Activated CD8-positive, alpha-beta T cell treated with anti-CD3 and anti-CD28 coated beads for 36 hours (primary cell): ENCODE data around the gene PRC1. TPM values are rescaled to one million over a fixed set of nuclear protein-coding genes. Genes with fewer than 3 reads are reported as not detected.

Experiments used
- ATAC-seq: fragments of 200-7000 bp; cut with Tn5 transposase; one replicate; pipeline ENCODE4 v1.10.0; 2021; ENCODE audit warnings: mild to moderate bottlenecking, moderate library complexity
- CTCF ChIA-PET: fragments of 350-600 bp; sonication (Branson Sonifier 250); formaldehyde crosslinking; loops from one replicate; lab custom pipeline; 2021; ENCODE audit warnings: antibody characterized with exemption; lab: Charles Lee
- POLR2A ChIA-PET: fragments of 350-600 bp; sonication (Branson Sonifier 250); formaldehyde crosslinking; loops from one replicate; lab custom pipeline; 2021; ENCODE audit warnings: antibody characterized with exemption; lab: Charles Lee
- DNase-seq: peaks from one replicate; pipeline ENCODE4 v3.0.0-alpha.2; 2020
- H3K27ac Mint-ChIP-seq: one replicate; pipeline ENCODE4 v1.8.0; 2021; ENCODE audit warnings: mild to moderate bottlenecking, mixed read lengths
- H3K27me3 Mint-ChIP-seq: one replicate; pipeline ENCODE4 v1.8.0; 2021; ENCODE audit warnings: mixed read lengths
- H3K36me3 Mint-ChIP-seq: one replicate; pipeline ENCODE4 v1.8.0; 2021; ENCODE audit warnings: low read depth, mixed read lengths
- H3K4me1 Mint-ChIP-seq: one replicate; pipeline ENCODE4 v1.8.0; 2021; ENCODE audit warnings: low read depth, mixed read lengths
- H3K4me3 Mint-ChIP-seq: one replicate; pipeline ENCODE4 v1.8.0; 2021; ENCODE audit warnings: mild to moderate bottlenecking, moderate library complexity, mixed read lengths
- H3K9me3 Mint-ChIP-seq: one replicate; pipeline ENCODE4 v1.8.0; 2021; ENCODE audit warnings: mixed read lengths
- CTCF ChIP-seq: fragments of 200-600 bp; IDR thresholded peaks from one replicate; pipeline ENCODE4 v1.8.0; 2022; ENCODE audit warnings: antibody characterized with exemption, mild to moderate bottlenecking
- intact Hi-C: fragments of 100-400 bp; cut with micrococcal nuclease; formaldehyde crosslinking; loops from one replicate; pipeline ENCODE4 v1.10.0; 2022
- total RNA-seq, 2 experiments: library from RNA; stranded (reverse); gene quantifications; one replicate each; pipeline ENCODE4 v1.2.3, GENCODE V29; 2021

The PRC1 gene
- total RNA-seq, 2 experiments from 2014 or later: 83.1 to 96.9 TPM

- Mint-ChIP-seq H3K4me1 (peaks cover 25% of the 10 kb centered on the region), H3K4me3 (no peak overlapping the region), H3K9me3 (no peaks in the 10 kb centered on the region), H3K36me3 (peaks cover 16% of the 10 kb centered on the region), H3K27ac (no peak overlapping the region), H3K27me3 (no peaks in the 10 kb centered on the region)
- CTCF ChIA-PET: interaction anchor here (1.1 kb wide), 1 partner anchor 12 kb away, joined by 3 read pairs; no protein-coding TSS in a partner anchor
- TF ChIP-seq CTCF: no peak
- DNase-seq (no peak), ATAC-seq (no peak)
- POLR2A ChIA-PET: interaction anchor here (1.3 kb wide), 1 partner anchor 32 kb away, joined by 3 read pairs; the partner anchor contains the start of gene VPS33B
- intact Hi-C loops: no loop called here
These were observed 3.9 kb downstream of the PRC1 start for GRCh38 chr15:90990446-90990845.

- POLR2A ChIA-PET: interaction anchor here (1.0 to 1.3 kb wide), 2 partner anchors 8 to 34 kb away, joined by 3 read pairs; partner anchors contain the start of gene VPS33B
- no peak for TF ChIP-seq CTCF
- intact Hi-C loops: no loop called here
- DNase-seq (no peak), ATAC-seq (no peak)
- no peaks in the 10 kb centered on the region for H3K9me3 Mint-ChIP-seq
- CTCF ChIA-PET: interaction anchor here (1.0 to 1.8 kb wide), 3 partner anchors 11 to 44 kb away, joined by 3 to 5 read pairs (median 3); no protein-coding TSS in a partner anchor
- H3K27ac Mint-ChIP-seq: no peak overlapping the region
- peaks cover 21% of the 10 kb centered on the region for H3K36me3 Mint-ChIP-seq
- peaks cover 23% of the 10 kb centered on the region for H3K4me1 Mint-ChIP-seq
- no peaks in the 10 kb centered on the region for H3K27me3 Mint-ChIP-seq
- H3K4me3 Mint-ChIP-seq: no peak overlapping the region
These were observed 5.1 kb downstream of the PRC1 start for GRCh38 chr15:90989040-90989768.

GRCh38 chr15:90988296-90988695 is 6.0 kb downstream of the PRC1 start:
- POLR2A ChIA-PET: interaction anchor here (1.3 kb wide), 1 partner anchor 9 kb away, joined by 3 read pairs; no protein-coding TSS in a partner anchor
- intact Hi-C loops: no loop called here
- no peak for DNase-seq
- Mint-ChIP-seq H3K27ac (no peak overlapping the region), H3K4me3 (no peak overlapping the region), H3K27me3 (no peaks in the 10 kb centered on the region), H3K4me1 (peaks cover 20% of the 10 kb centered on the region), H3K36me3 (peaks cover 24% of the 10 kb centered on the region), H3K9me3 (no peaks in the 10 kb centered on the region)
- no peak for TF ChIP-seq CTCF
- ATAC-seq: no peak
- CTCF ChIA-PET: interaction anchor here (0.7 to 1.8 kb wide), 2 partner anchors 32 to 45 kb away, joined by 5 read pairs; no protein-coding TSS in a partner anchor

- H3K9me3 Mint-ChIP-seq: no peaks in the 10 kb centered on the region
- no peaks in the 10 kb centered on the region for H3K27me3 Mint-ChIP-seq
- peaks cover 25% of the 10 kb centered on the region for H3K36me3 Mint-ChIP-seq
- POLR2A ChIA-PET: interaction anchor here (0.9 to 1.3 kb wide), 2 partner anchors 8 to 15 kb away, joined by 3 read pairs; no protein-coding TSS in a partner anchor
- peaks cover 16% of the 10 kb centered on the region for H3K4me1 Mint-ChIP-seq
- no peak overlapping the region for H3K4me3 Mint-ChIP-seq
- ATAC-seq (no peak), DNase-seq (no peak)
- no peak overlapping the region for H3K27ac Mint-ChIP-seq
- no peak for TF ChIP-seq CTCF
- CTCF ChIA-PET: interaction anchor here (0.7 to 5.4 kb wide), 5 partner anchors 11 to 62 kb away, joined by 3 to 32 read pairs (median 5); no protein-coding TSS in a partner anchor
- intact Hi-C loops: no loop called here
These were observed 6.7 kb downstream of the PRC1 start for GRCh38 chr15:90987561-90988141.
